OCI-LY7 (cell line): Measurements from ENCODE around the gene CLCNKB.

Source experiments
- CTCF ChIP-seq: fragments of 200-600 bp; sonication (generic); conservative IDR thresholded peaks from 2 replicates; pipeline ENCODE4 v1.5.1; 2014; ENCODE audit warnings: mild to moderate bottlenecking, antibody characterized with exemption, low read length, moderate library complexity, mixed read lengths
- EZH2phosphoT487 ChIP-seq: fragments of 200-600 bp; sonication (generic); IDR thresholded peaks from 2 replicates; pipeline ENCODE4 v1.6.1; 2018; ENCODE audit warnings: low read depth, borderline replicate concordance, mild to moderate bottlenecking, mixed run types, antibody characterized with exemption, low read length, moderate library complexity, mixed read lengths

DNA sequence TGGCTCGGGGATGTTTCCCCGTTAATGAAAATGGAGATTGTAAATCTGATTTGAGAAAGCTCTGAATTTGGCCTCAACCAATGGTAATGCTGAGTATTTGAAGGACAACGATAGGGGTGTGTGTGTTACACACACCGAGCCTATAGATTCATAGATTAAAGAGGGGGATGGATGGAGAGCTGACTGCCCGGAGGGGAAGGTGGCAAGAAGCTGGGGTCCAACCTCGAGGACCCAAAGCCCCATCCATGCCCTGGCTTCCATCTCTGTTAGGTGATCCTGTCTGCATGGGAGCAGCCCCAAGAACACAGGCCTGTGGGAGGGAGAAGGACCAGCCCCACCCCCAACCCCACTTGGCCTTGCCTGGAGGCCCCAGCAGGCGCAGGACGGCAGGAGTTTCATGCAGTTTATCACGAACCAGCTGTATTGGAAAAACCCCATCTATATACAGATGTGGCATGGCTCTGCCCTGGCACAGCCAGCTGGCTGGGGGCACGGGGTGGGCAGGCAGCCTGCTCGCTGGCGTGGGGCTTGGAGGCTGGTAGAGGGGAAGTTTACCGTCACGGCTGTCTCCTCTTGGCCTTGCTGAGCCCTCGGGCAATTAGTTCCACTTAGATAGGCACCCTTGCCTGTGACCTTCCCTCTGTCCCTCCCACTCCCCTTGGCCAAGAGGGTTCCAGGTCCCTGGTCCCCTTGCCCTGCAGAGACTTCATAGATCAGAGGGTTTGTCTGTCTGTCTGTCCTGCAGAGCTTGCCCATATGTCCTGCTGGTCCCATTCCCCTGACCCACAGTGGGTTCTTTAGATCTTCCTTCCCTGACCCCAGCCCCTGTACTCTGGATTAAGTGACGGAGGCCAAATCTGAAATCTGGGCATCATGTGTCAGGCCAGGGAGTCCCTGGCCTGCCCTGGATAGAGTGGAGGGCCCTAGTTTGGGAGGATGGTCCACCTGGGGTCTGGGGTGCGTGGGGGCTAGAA, 28.8 kb upstream of the CLCNKB start:
- no peak for TF ChIP-seq EZH2phosphoT487
- no peak for TF ChIP-seq CTCF
